ENCODE measurements around the gene HOGA1. TPM values are rescaled to one million over a fixed set of nuclear protein-coding genes. Genes with fewer than 3 reads are reported as not detected.

HOGA1 gene
- total RNA-seq, 1 donor from 2014 or later, result 1.6 TPM

Other genes with a start within 250 kb of the HOGA1 start
- 8.9 TPM for gene FRAT2, start 249.7 kb upstream of the HOGA1 start, total RNA-seq
- 15.1 TPM for gene RRP12, start 183.0 kb upstream of the HOGA1 start, total RNA-seq
- gene PGAM1, start 158.2 kb upstream of the HOGA1 start, total RNA-seq, result 57.9 TPM
- gene EXOSC1, start 138.4 kb upstream of the HOGA1 start, total RNA-seq, result 27.1 TPM
- gene ZDHHC16, start 138.2 kb upstream of the HOGA1 start, total RNA-seq, result 32.4 TPM
- gene MMS19, start 86.0 kb upstream of the HOGA1 start, total RNA-seq, result 47.0 TPM
- gene UBTD1, start 85.5 kb upstream of the HOGA1 start, total RNA-seq, result 8.4 TPM
- gene ANKRD2, start 11.6 kb upstream of the HOGA1 start, total RNA-seq, result 8.9 TPM
- gene C10orf62, start 5.3 kb downstream of the HOGA1 start, total RNA-seq, result under 0.01 TPM
- gene MORN4, start 49.1 kb downstream of the HOGA1 start, total RNA-seq, result 1.0 TPM
- 5.2 TPM for gene PI4K2A, start 56.3 kb downstream of the HOGA1 start, total RNA-seq
- gene AVPI1, start 102.9 kb downstream of the HOGA1 start, total RNA-seq, result 5.2 TPM
- 17.2 TPM for gene MARVELD1, start 129.3 kb downstream of the HOGA1 start, total RNA-seq
- gene ZFYVE27, start 152.7 kb downstream of the HOGA1 start, total RNA-seq, result 8.4 TPM
- gene SFRP5, start 187.6 kb downstream of the HOGA1 start, total RNA-seq, result 1.6 TPM